ENCODE results near the gene CLUH. TPM values are rescaled to one million over a fixed set of nuclear protein-coding genes. Genes with fewer than 3 reads are reported as not detected.

CLUH gene
- total RNA-seq, 1 donor from 2014 or later = 53.6 TPM

- H3K9ac ChIP-seq (ENCODE audit: low read length) = no peak overlapping the region
- H4K20me1 ChIP-seq (ENCODE audit: insufficient read depth, low read length) = peaks cover 65% of the 10 kb centered on the region
- DNase-seq (ENCODE audit: low read depth) (no peak), FAIRE-seq (no peak)
- Mint-ChIP-seq H3K4me1 (ENCODE audit: low read depth, unreplicated experiment) (peaks cover 9% of the 10 kb centered on the region), H3K9me3 (ENCODE audit: unreplicated experiment) (no peaks in the 10 kb centered on the region), H3K27ac (ENCODE audit: unreplicated experiment) (no peak overlapping the region), H3K36me3 (ENCODE audit: low read depth, unreplicated experiment) (peaks cover 10% of the 10 kb centered on the region), H3K4me3 (ENCODE audit: unreplicated experiment) (no peak overlapping the region), H3K27me3 (ENCODE audit: low read depth, unreplicated experiment) (no peaks in the 10 kb centered on the region)
- H3K4me2 ChIP-seq (ENCODE audit: low read length) = no peak overlapping the region
- peaks cover 7% of the 10 kb centered on the region for H3K36me3 ChIP-seq (ENCODE audit: insufficient read depth, low read length)
- H3K79me2 ChIP-seq (ENCODE audit: insufficient read depth, low read length) = peaks cover 84% of the 10 kb centered on the region
- H3K4me1 ChIP-seq (ENCODE audit: insufficient read depth, low read length) = peaks cover 10% of the 10 kb centered on the region
- TF ChIP-seq CTCF (IDR thresholded peaks at IDR 0.05; ENCODE audit: insufficient read depth, low read depth, low read length) (no peak), EZH2 (IDR thresholded peaks at IDR 0.05; ENCODE audit: insufficient read depth, low read length) (no peak)
- no peak overlapping the region for H3K4me3 ChIP-seq (ENCODE audit: insufficient read depth, low read depth, low read length)
- H3K27me3 ChIP-seq (ENCODE audit: insufficient read depth, low read length) = no peaks in the 10 kb centered on the region
- no peaks in the 10 kb centered on the region for H3K9me3 ChIP-seq (ENCODE audit: insufficient read depth, low read depth, low read length)
- no peak overlapping the region for H2AFZ ChIP-seq (ENCODE audit: low read depth, low read length)
- H3K27ac ChIP-seq (ENCODE audit: low read depth, low read length) = no peak overlapping the region
These were observed 63.6 kb downstream of the CLUH start for GRCh38 chr17:2647957-2648356.

GRCh38 chr17:2644971-2645370 is 66.6 kb downstream of the CLUH start:
- Histone ChIP-seq H2AFZ (ENCODE audit: low read depth, low read length) (no peak overlapping the region), H3K79me2 (ENCODE audit: insufficient read depth, low read length) (peaks cover 90% of the 10 kb centered on the region), H3K9ac (ENCODE audit: low read length) (no peak overlapping the region), H3K4me2 (ENCODE audit: low read length) (no peak overlapping the region), H3K4me1 (ENCODE audit: insufficient read depth, low read length) (peaks cover 2% of the 10 kb centered on the region), H3K27ac (ENCODE audit: low read depth, low read length) (no peak overlapping the region), H3K27me3 (ENCODE audit: insufficient read depth, low read length) (no peaks in the 10 kb centered on the region), H3K4me3 (ENCODE audit: insufficient read depth, low read depth, low read length) (no peak overlapping the region), H3K9me3 (ENCODE audit: insufficient read depth, low read depth, low read length) (no peaks in the 10 kb centered on the region), H3K36me3 (ENCODE audit: insufficient read depth, low read length) (peaks cover 21% of the 10 kb centered on the region), H4K20me1 (ENCODE audit: insufficient read depth, low read length) (peaks cover 67% of the 10 kb centered on the region)
- DNase-seq (ENCODE audit: low read depth) (no peak), FAIRE-seq (no peak)
- Mint-ChIP-seq H3K27ac (ENCODE audit: unreplicated experiment) (peak overlapping the region; percentile 12), H3K4me1 (ENCODE audit: low read depth, unreplicated experiment) (peaks cover 6% of the 10 kb centered on the region), H3K36me3 (ENCODE audit: low read depth, unreplicated experiment) (peaks cover 15% of the 10 kb centered on the region), H3K9me3 (ENCODE audit: unreplicated experiment) (no peaks in the 10 kb centered on the region), H3K27me3 (ENCODE audit: low read depth, unreplicated experiment) (no peaks in the 10 kb centered on the region), H3K4me3 (ENCODE audit: unreplicated experiment) (no peak overlapping the region)
- TF ChIP-seq EZH2 (IDR thresholded peaks at IDR 0.05; ENCODE audit: insufficient read depth, low read length) = no peak
- TF ChIP-seq CTCF (IDR thresholded peaks at IDR 0.05; ENCODE audit: insufficient read depth, low read depth, low read length) = no peak

Small RNA genes within 50 kb of the gene (microRNA-seq; reads per million reads assigned to microRNA genes)
- not detected for gene MIR1253
- 2.2 reads per million for gene MIR6776

Other genes with a start within 250 kb of the CLUH start
- gene METTL16, start 199.9 kb downstream of the CLUH start, total RNA-seq = 24.9 and 28.4 TPM in 2 replicates
- 195 and 204 TPM in 2 replicates for gene PAFAH1B1, start 118.1 kb downstream of the CLUH start, total RNA-seq
- 0.29 and 0.36 TPM in 2 replicates for gene CCDC92B, start 37.9 kb upstream of the CLUH start, total RNA-seq
- 7.8 and 8.6 TPM in 2 replicates for gene RAP1GAP2, start 84.7 kb upstream of the CLUH start, total RNA-seq

Data from astrocyte (in vitro differentiated cells and primary cell).